HEK293 (cell line): ENCODE data around the gene KRTAP2-2.
"Not testable (repeated sequence)": the region's sequence is repeated elsewhere in the genome, so short reads cannot be mapped to it uniquely, and the experiment has no call there.

ENCODE experiments used
- TCF7L2 ChIP-seq: IDR thresholded peaks from 2 replicates; pipeline ENCODE4 v1.6.1; 2011; ENCODE audit warnings: low read depth, mild to moderate bottlenecking, inconsistent platforms, low read length, moderate library complexity, borderline replicate concordance
- YY1 ChIP-seq: fragments of 450-650 bp; formaldehyde crosslinking; IDR thresholded peaks from 2 replicates; pipeline ENCODE4 v1.5.1; 2018; ENCODE audit warnings: missing biosample characterization, missing genetic modification characterization
- ZNF211 ChIP-seq: fragments of 450-650 bp; formaldehyde crosslinking; IDR thresholded peaks from 2 replicates; pipeline ENCODE4 v1.5.1; 2016; ENCODE audit warnings: low read depth, missing biosample characterization, missing genetic modification characterization
- ZNF24 ChIP-seq: fragments of 450-650 bp; formaldehyde crosslinking; IDR thresholded peaks from 2 replicates; pipeline ENCODE4 v1.5.1; 2016; ENCODE audit warnings: missing biosample characterization, missing genetic modification characterization
- ZNF274 ChIP-seq, 2 experiments: fragments of 200-500 bp in 1 of 2; fragments of 450-650 bp in 1 of 2; sonication (Bioruptor generic) in 1 of 2; formaldehyde crosslinking in 1 of 2; IDR thresholded peaks; 2 replicates each; pipeline versions ENCODE4 v1.5.1 to v1.6.1; 2014 to 2016; ENCODE audit warnings: borderline replicate concordance in 1 of 2, inconsistent platforms in 1 of 2, low read length in 1 of 2, missing biosample characterization in 1 of 2, missing genetic modification characterization in 1 of 2
- ZNF311 ChIP-seq: fragments of 450-650 bp; formaldehyde crosslinking; IDR thresholded peaks from 2 replicates; pipeline ENCODE4 v1.5.1; 2017; ENCODE audit warnings: missing biosample characterization, missing genetic modification characterization, borderline replicate concordance
- ZNF350 ChIP-seq: fragments of 450-650 bp; formaldehyde crosslinking; IDR thresholded peaks from 2 replicates; pipeline ENCODE4 v1.5.0; 2017; ENCODE audit warnings: missing biosample characterization, mild to moderate bottlenecking, missing genetic modification characterization
- ZNF423 ChIP-seq: fragments of 450-650 bp; formaldehyde crosslinking; IDR thresholded peaks from 2 replicates; pipeline ENCODE4 v1.5.1; 2016; ENCODE audit warnings: missing biosample characterization, missing genetic modification characterization
- ZSCAN30 ChIP-seq: fragments of 450-650 bp; IDR thresholded peaks from 2 replicates; pipeline ENCODE4 v1.5.1; 2018; ENCODE audit warnings: missing biosample characterization, mild to moderate bottlenecking, missing genetic modification characterization, moderate library complexity
- TF ChIP-seq, protein P1 (sequence below): fragments of 450-650 bp; formaldehyde crosslinking; IDR thresholded peaks from 2 replicates; pipeline ENCODE4 v1.5.1; 2016; ENCODE audit warnings: missing biosample characterization, missing genetic modification characterization
- TF ChIP-seq, protein P2 (sequence below): fragments of 450-650 bp; formaldehyde crosslinking; IDR thresholded peaks from 2 replicates; pipeline ENCODE4 v1.5.1; 2016; ENCODE audit warnings: missing biosample characterization, missing genetic modification characterization

DNA sequence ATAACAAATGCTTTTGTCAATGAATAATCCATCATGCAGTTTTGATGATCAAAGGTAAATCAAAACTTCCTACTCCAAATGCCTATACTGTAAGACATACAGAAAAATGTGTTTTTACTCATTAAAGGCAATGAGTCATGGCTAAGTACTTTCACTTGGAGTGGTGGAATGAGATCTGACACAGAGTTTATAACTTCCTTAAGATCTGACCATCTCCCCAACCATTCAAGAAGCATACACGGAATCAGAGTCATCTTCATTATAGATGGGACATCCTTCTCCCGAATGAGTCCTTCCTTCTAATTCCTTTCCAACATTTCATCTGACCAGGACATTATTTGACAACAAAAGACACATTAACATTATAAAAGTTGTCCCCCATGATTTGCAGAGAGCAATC lies 28.4 kb upstream of the KRTAP2-2 start:
- TF ChIP-seq ZNF211; ZNF350 (tag by site-specific recombination); ZNF274 (IDR thresholded peaks at IDR 0.05; ENCODE audit: low read length); ZNF274 (tag by site-specific recombination; IDR thresholded peaks at IDR 0.05; ENCODE audit: borderline replicate concordance); ZSCAN30; TCF7L2; ZNF24 (tag by site-specific recombination); ZNF423 (tag by site-specific recombination); ZNF311 (tag by site-specific recombination); YY1 (tag by site-specific recombination): not testable (repeated sequence)
- TF ChIP-seq, protein P1, sequence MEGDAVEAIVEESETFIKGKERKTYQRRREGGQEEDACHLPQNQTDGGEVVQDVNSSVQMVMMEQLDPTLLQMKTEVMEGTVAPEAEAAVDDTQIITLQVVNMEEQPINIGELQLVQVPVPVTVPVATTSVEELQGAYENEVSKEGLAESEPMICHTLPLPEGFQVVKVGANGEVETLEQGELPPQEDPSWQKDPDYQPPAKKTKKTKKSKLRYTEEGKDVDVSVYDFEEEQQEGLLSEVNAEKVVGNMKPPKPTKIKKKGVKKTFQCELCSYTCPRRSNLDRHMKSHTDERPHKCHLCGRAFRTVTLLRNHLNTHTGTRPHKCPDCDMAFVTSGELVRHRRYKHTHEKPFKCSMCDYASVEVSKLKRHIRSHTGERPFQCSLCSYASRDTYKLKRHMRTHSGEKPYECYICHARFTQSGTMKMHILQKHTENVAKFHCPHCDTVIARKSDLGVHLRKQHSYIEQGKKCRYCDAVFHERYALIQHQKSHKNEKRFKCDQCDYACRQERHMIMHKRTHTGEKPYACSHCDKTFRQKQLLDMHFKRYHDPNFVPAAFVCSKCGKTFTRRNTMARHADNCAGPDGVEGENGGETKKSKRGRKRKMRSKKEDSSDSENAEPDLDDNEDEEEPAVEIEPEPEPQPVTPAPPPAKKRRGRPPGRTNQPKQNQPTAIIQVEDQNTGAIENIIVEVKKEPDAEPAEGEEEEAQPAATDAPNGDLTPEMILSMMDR (tag by site-specific recombination), result not testable (repeated sequence)
- TF ChIP-seq, protein P2, sequence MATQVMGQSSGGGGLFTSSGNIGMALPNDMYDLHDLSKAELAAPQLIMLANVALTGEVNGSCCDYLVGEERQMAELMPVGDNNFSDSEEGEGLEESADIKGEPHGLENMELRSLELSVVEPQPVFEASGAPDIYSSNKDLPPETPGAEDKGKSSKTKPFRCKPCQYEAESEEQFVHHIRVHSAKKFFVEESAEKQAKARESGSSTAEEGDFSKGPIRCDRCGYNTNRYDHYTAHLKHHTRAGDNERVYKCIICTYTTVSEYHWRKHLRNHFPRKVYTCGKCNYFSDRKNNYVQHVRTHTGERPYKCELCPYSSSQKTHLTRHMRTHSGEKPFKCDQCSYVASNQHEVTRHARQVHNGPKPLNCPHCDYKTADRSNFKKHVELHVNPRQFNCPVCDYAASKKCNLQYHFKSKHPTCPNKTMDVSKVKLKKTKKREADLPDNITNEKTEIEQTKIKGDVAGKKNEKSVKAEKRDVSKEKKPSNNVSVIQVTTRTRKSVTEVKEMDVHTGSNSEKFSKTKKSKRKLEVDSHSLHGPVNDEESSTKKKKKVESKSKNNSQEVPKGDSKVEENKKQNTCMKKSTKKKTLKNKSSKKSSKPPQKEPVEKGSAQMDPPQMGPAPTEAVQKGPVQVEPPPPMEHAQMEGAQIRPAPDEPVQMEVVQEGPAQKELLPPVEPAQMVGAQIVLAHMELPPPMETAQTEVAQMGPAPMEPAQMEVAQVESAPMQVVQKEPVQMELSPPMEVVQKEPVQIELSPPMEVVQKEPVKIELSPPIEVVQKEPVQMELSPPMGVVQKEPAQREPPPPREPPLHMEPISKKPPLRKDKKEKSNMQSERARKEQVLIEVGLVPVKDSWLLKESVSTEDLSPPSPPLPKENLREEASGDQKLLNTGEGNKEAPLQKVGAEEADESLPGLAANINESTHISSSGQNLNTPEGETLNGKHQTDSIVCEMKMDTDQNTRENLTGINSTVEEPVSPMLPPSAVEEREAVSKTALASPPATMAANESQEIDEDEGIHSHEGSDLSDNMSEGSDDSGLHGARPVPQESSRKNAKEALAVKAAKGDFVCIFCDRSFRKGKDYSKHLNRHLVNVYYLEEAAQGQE (tag by site-specific recombination), result not testable (repeated sequence)
